Measurements from ENCODE around the gene CSF1R. TPM values are rescaled to one million over a fixed set of nuclear protein-coding genes. Genes with fewer than 3 reads are reported as not detected.
A peak's percentile ranks its signal among the peaks of the same experiment; 100 is the strongest.

CSF1R gene
- total and polyA plus RNA-seq, 2 of the 4 experiments (the other 2 are of a cell fraction) = 0.14 to 0.36 TPM

- H3K9me3 ChIP-seq (ENCODE audit: control insufficient read depth, insufficient read depth, low read length) = no peaks in the 10 kb centered on the region
- H4K5ac ChIP-seq (ENCODE audit: low read depth, low read length) = no peak overlapping the region
- no peak overlapping the region for H2AFZ ChIP-seq (replicated peaks; ENCODE audit: low read length, poor library complexity)
- no peak overlapping the region for H4K91ac ChIP-seq (ENCODE audit: insufficient read depth, low read depth, low read length)
- no peak overlapping the region for H2AK5ac ChIP-seq (ENCODE audit: low read depth, low read length)
- no peak overlapping the region for H2BK15ac ChIP-seq (ENCODE audit: low read depth, low read length)
- H3K4me1 ChIP-seq (ENCODE audit: control insufficient read depth, insufficient read depth, low read length) = peaks cover 52% of the 10 kb centered on the region
- H3K56ac ChIP-seq (ENCODE audit: extremely low read depth, insufficient read depth, low read length) = no peak overlapping the region
- H3K4ac ChIP-seq (ENCODE audit: low read depth, low read length) = peak overlapping the region; percentile 75
- in situ Hi-C loops (cut with MboI; ENCODE audit: low sequenced_read_pairs) (no loop called here), dilution Hi-C loops (cut with HindIII; ENCODE audit: low sequenced_read_pairs, unreplicated experiment) (no loop called here), intact Hi-C loops (cut with micrococcal nuclease) (no loop called here)
- peaks cover 27% of the 10 kb centered on the region for H3K9me1 ChIP-seq (ENCODE audit: insufficient read depth, low read length)
- POLR2A ChIA-PET (ENCODE audit: unreplicated experiment) = no interaction called here
- CTCF ChIA-PET = no interaction called here
- peak overlapping the region; percentile 75; the same call in 1 of the 2 replicates for H3K27ac ChIP-seq (ENCODE audit: insufficient read depth, low read length)
- H3K18ac ChIP-seq (ENCODE audit: low read depth, low read length) = no peak overlapping the region
- no peaks in the 10 kb centered on the region for H4K20me1 ChIP-seq (ENCODE audit: insufficient read depth, low read length)
- no peak overlapping the region for H3K23ac ChIP-seq (ENCODE audit: low read depth, low read length)
- no peak overlapping the region for H2BK120ac ChIP-seq (ENCODE audit: low read depth, low read length)
- no peak for TF ChIP-seq BHLHE40 (IDR thresholded peaks at IDR 0.05; ENCODE audit: low read depth, low read length)
- TF ChIP-seq SMC3 (IDR thresholded peaks at IDR 0.05; ENCODE audit: low read depth, low read length) = no peak
- TF ChIP-seq CHD1 (IDR thresholded peaks at IDR 0.05; ENCODE audit: low read depth, low read length) = no peak
- no peak for TF ChIP-seq USF2 (IDR thresholded peaks at IDR 0.05; ENCODE audit: low read depth, low read length)
- TF ChIP-seq POLR2A (IDR thresholded peaks at IDR 0.05; ENCODE audit: low read depth, low read length) = no peak
- TF ChIP-seq CTCF (conservative IDR thresholded peaks at IDR 0.05; ENCODE audit: low read depth, low read length) = no peak
- no peak for TF ChIP-seq RFX5 (IDR thresholded peaks at IDR 0.05; ENCODE audit: low read depth, low read length)
- TF ChIP-seq FOS (IDR thresholded peaks at IDR 0.05; ENCODE audit: low read depth, low read length) = no peak
- TF ChIP-seq RCOR1 (IDR thresholded peaks at IDR 0.05; ENCODE audit: insufficient replicate concordance, low read length) = no peak
- BruUV-seq (replicated peaks) = no TSS peak
- no peak overlapping the region for H2BK20ac ChIP-seq (ENCODE audit: low read depth, low read length)
- ATAC-seq (ENCODE audit: low read depth) (no peak), DNase-seq (no peak)
- H3K27me3 ChIP-seq (ENCODE audit: control insufficient read depth, insufficient read depth, low read length) = no peaks in the 10 kb centered on the region
- H2BK5ac ChIP-seq (ENCODE audit: low read depth, low read length, poor library complexity, severe bottlenecking) = peak overlapping the region; percentile 77
- H3K4me2 ChIP-seq (ENCODE audit: low read depth, low read length) = no peak overlapping the region
- no peak overlapping the region for H3K9ac ChIP-seq (ENCODE audit: low read depth, low read length)
- H3K14ac ChIP-seq (replicated peaks; ENCODE audit: low read depth, low read length) = no peak overlapping the region
- no peak overlapping the region for H3K4me3 ChIP-seq (ENCODE audit: insufficient read depth, low read depth, low read length)
- WGBS, 2 experiments (ENCODE audit: extremely low coverage in 2 of 2, insufficient read length in 1 of 2) = 86% methylated on average over 18 of the region's 22 CpGs; no CpG with 5 or more reads in 1 of the 2 experiments
- H4K8ac ChIP-seq (ENCODE audit: low read depth in 2 of 2, low read length in 2 of 2) = no peak overlapping the region; a peak in 1 of 4 replicates
- H2AK9ac ChIP-seq (replicated peaks; ENCODE audit: low read depth, low read length, poor library complexity) = no peak overlapping the region
- H3K36me3 ChIP-seq (ENCODE audit: control insufficient read depth, insufficient read depth, low read length) = peaks cover 89% of the 10 kb centered on the region
- H3K79me1 ChIP-seq (ENCODE audit: low read depth in 1 of 2, low read length in 2 of 2) = peaks cover 47 to 97% of the 10 kb centered on the region in 2 experiments
Observed at GRCh38 chr5:150132740-150133139, 46.4 kb upstream of the CSF1R start.
